HUES6 (cell line): ENCODE data around the gene PTBP3.

ENCODE experiments used
- H3K27ac ChIP-seq: 2 replicates; pipeline ENCODE4 v1.7.0; 2013; ENCODE audit warnings: low read depth, mild to moderate bottlenecking, low read length, inconsistent platforms
- H3K27me3 ChIP-seq: 2 replicates; pipeline ENCODE4 v1.6.1; 2013; ENCODE audit warnings: low read length; ENCODE audit not compliant: control insufficient read depth, insufficient read depth
- H3K36me3 ChIP-seq: 2 replicates; pipeline ENCODE4 v1.6.1; 2013; ENCODE audit warnings: low read length; ENCODE audit not compliant: control insufficient read depth, insufficient read depth
- H3K4me1 ChIP-seq: 2 replicates; pipeline ENCODE4 v1.6.1; 2013; ENCODE audit warnings: low read length; ENCODE audit not compliant: control insufficient read depth, insufficient read depth
- H3K4me3 ChIP-seq: 2 replicates; pipeline ENCODE4 v1.5.1; 2013; ENCODE audit warnings: low read depth, low read length
- H3K9ac ChIP-seq: one replicate; pipeline ENCODE4 v1.6.1; 2013; ENCODE audit warnings: mild to moderate bottlenecking, low read length
- H3K9me3 ChIP-seq: 2 replicates; pipeline ENCODE4 v1.6.1; 2013; ENCODE audit warnings: low read depth, low read length; ENCODE audit not compliant: control insufficient read depth, insufficient read depth

The PTBP3 gene

DNA sequence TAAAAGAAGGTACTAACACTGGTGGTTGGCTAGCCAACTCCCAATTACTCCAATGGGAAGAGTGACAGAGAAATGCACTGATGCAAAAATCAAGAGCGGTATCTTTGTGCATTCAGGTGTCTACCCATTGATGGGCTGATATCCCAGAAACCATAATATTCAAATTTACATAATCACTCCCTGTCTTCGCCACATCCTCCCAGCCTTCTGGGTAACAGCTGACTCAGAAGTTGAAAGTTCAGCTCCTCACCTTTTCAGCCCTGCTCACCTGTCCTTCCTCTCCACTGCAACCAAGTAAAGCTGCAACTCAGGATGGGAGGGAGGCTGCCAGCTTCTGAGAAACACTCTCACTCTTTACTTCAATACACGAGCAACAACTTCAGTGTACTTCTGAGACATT lies 165.2 kb downstream of the PTBP3 start:
- no peak overlapping the region for H3K4me3 ChIP-seq
- H3K36me3 ChIP-seq = no peaks in the 10 kb centered on the region
- no peak overlapping the region for H3K9ac ChIP-seq
- H3K27me3 ChIP-seq = no peaks in the 10 kb centered on the region
- no peak overlapping the region for H3K27ac ChIP-seq
- no peaks in the 10 kb centered on the region for H3K9me3 ChIP-seq
- H3K4me1 ChIP-seq = peaks cover 12% of the 10 kb centered on the region
